GM12864 (cell line): ENCODE results near the gene ABRACL.

ENCODE experiments used
- DNase-seq: peaks from one replicate; pipeline ENCODE4 v3.0.0-alpha.2; 2011; ENCODE audit warnings: low read depth
- H3K4me3 ChIP-seq: 2 replicates; pipeline ENCODE4 v1.5.1; 2011; ENCODE audit warnings: mild to moderate bottlenecking, low read depth, low read length, control low read depth
- CTCF ChIP-seq: IDR thresholded peaks from 2 replicates; pipeline ENCODE4 v1.5.1; 2011; ENCODE audit warnings: low read depth, mild to moderate bottlenecking, moderate library complexity, low read length, control low read depth, inconsistent platforms; ENCODE audit errors: missing control alignments

Gene ABRACL

GRCh38 chr6:139055709-139056108, 27.2 kb downstream of the ABRACL start:
- DNase-seq, result no peak
- TF ChIP-seq CTCF, result no peak
- no peak overlapping the region for H3K4me3 ChIP-seq

GRCh38 chr6:139058029-139058428, 29.5 kb downstream of the ABRACL start:
- no peak for TF ChIP-seq CTCF

GRCh38 chr6:139060332-139060731, 31.8 kb downstream of the ABRACL start:
- no peak overlapping the region for H3K4me3 ChIP-seq
- DNase-seq, result no peak
- TF ChIP-seq CTCF, result no peak

More at GRCh38 chr6:139058029-139058428, 29.5 kb downstream of the ABRACL start:
- no peak overlapping the region for H3K4me3 ChIP-seq
- no peak for DNase-seq

GRCh38 chr6:139062932-139063646, 34.5 kb downstream of the ABRACL start:
- TF ChIP-seq CTCF, result no peak
- DNase-seq, result no peak
- no peak overlapping the region for H3K4me3 ChIP-seq

GRCh38 chr6:139064981-139065665, 36.6 kb downstream of the ABRACL start:
- no peak for TF ChIP-seq CTCF
- H3K4me3 ChIP-seq, result no peak overlapping the region
- no peak for DNase-seq

GRCh38 chr6:139066080-139066479, 37.5 kb downstream of the ABRACL start:
- H3K4me3 ChIP-seq, result no peak overlapping the region
- no peak for DNase-seq
- TF ChIP-seq CTCF, result no peak
